HG03442 (cell line): ENCODE measurements around the gene SEMA6B.
"Not testable (repeated sequence)": the region's sequence is repeated elsewhere in the genome, so short reads cannot be mapped to it uniquely, and the experiment has no call there.

Experiments used
- ATAC-seq: cut with Tn5 transposase; IDR thresholded peaks from one replicate; pipeline ENCODE4 v1.9.1; 2021; ENCODE audit warnings: mild to moderate bottlenecking, moderate library complexity; ENCODE audit not compliant: unreplicated experiment

Gene SEMA6B

GRCh38 chr19:4573682-4574081 is 14.2 kb upstream of the SEMA6B start:
- ATAC-seq, result no peak

- no peak for ATAC-seq
These were observed 11.9 kb upstream of the SEMA6B start for GRCh38 chr19:4571305-4571917.

GRCh38 chr19:4570916-4571304 is 11.4 kb upstream of the SEMA6B start:
- no peak for ATAC-seq

GRCh38 chr19:4570402-4570801 is 10.9 kb upstream of the SEMA6B start:
- no peak for ATAC-seq

- ATAC-seq, result no peak
These were observed 9.4 kb upstream of the SEMA6B start for GRCh38 chr19:4568886-4569285.

- ATAC-seq, result no peak
These were observed 8.1 kb upstream of the SEMA6B start for GRCh38 chr19:4567584-4568071.

GRCh38 chr19:4566402-4567051 is 7.0 kb upstream of the SEMA6B start:
- no peak for ATAC-seq

- not testable (repeated sequence) for ATAC-seq
These were observed 4.1 kb upstream of the SEMA6B start for GRCh38 chr19:4563562-4563961.

GRCh38 chr19:4562085-4562484 is 2.6 kb upstream of the SEMA6B start:
- not testable (repeated sequence) for ATAC-seq

GRCh38 chr19:4557971-4558941 is 1.2 kb downstream of the SEMA6B start:
- ATAC-seq, result no peak

GRCh38 chr19:4557144-4557970 is 2.1 kb downstream of the SEMA6B start:
- no peak for ATAC-seq

GRCh38 chr19:4556597-4557127 is 2.8 kb downstream of the SEMA6B start:
- no peak for ATAC-seq

GRCh38 chr19:4555657-4556561 is 3.6 kb downstream of the SEMA6B start:
- no peak for ATAC-seq

- no peak for ATAC-seq
These were observed 4.8 kb downstream of the SEMA6B start for GRCh38 chr19:4554717-4555116.

GRCh38 chr19:4553775-4554174 is 5.7 kb downstream of the SEMA6B start:
- ATAC-seq, result no peak

GRCh38 chr19:4553092-4553695 is 6.3 kb downstream of the SEMA6B start:
- ATAC-seq, result no peak

- no peak for ATAC-seq
These were observed 7.0 kb downstream of the SEMA6B start for GRCh38 chr19:4552525-4552819.

- ATAC-seq, result no peak
These were observed 8.9 kb downstream of the SEMA6B start for GRCh38 chr19:4550479-4551050.

GRCh38 chr19:4550018-4550417 is 9.5 kb downstream of the SEMA6B start:
- ATAC-seq, result no peak
